ENCODE results near the gene SLC25A34.
"Not testable (repeated sequence)": the region's sequence is repeated elsewhere in the genome, so short reads cannot be mapped to it uniquely, and the experiment has no call there.

Gene SLC25A34

GRCh38 chr1:15736038-15736891 is at the start of gene SLC25A34:
TSS of gene SLC25A34 (plus strand) at chr1:15736258. CDS start at chr1:15736486, 228 bp downstream.
- DNase-seq (ENCODE audit: low read depth in 2 of 2): no peak

- no peak for DNase-seq (ENCODE audit: low read depth in 2 of 2)
Observed at GRCh38 chr1:15687446-15687845, 48.6 kb upstream of the SLC25A34 start.

GRCh38 chr1:15690317-15690716 is 45.7 kb upstream of the SLC25A34 start:
- DNase-seq (ENCODE audit: low read depth in 2 of 2): no peak

GRCh38 chr1:15691434-15692032 is 44.5 kb upstream of the SLC25A34 start:
- DNase-seq (ENCODE audit: low read depth in 2 of 2): no peak

GRCh38 chr1:15692121-15692682 is 43.9 kb upstream of the SLC25A34 start:
- no peak for DNase-seq (ENCODE audit: low read depth in 2 of 2)

GRCh38 chr1:15693371-15693770 is 42.7 kb upstream of the SLC25A34 start:
- no peak for DNase-seq (ENCODE audit: low read depth in 2 of 2)

GRCh38 chr1:15696956-15697521 is 39.0 kb upstream of the SLC25A34 start:
- no peak for DNase-seq (ENCODE audit: low read depth in 2 of 2)

- DNase-seq (ENCODE audit: low read depth in 2 of 2): no peak
Observed at GRCh38 chr1:15698201-15698600, 37.9 kb upstream of the SLC25A34 start.

- DNase-seq (ENCODE audit: low read depth in 2 of 2): not testable (repeated sequence)
Observed at GRCh38 chr1:15699321-15699720, 36.7 kb upstream of the SLC25A34 start.

GRCh38 chr1:15700508-15700907 is 35.5 kb upstream of the SLC25A34 start:
- DNase-seq (ENCODE audit: low read depth in 2 of 2): no peak

GRCh38 chr1:15701784-15702183 is 34.3 kb upstream of the SLC25A34 start:
- no peak for DNase-seq (ENCODE audit: low read depth in 2 of 2)

- DNase-seq (ENCODE audit: low read depth in 2 of 2): no peak
Observed at GRCh38 chr1:15702722-15703550, 33.1 kb upstream of the SLC25A34 start.

- DNase-seq (ENCODE audit: low read depth in 2 of 2): no peak
Observed at GRCh38 chr1:15703562-15703961, 32.5 kb upstream of the SLC25A34 start.

- DNase-seq (ENCODE audit: low read depth in 2 of 2): no peak
Observed at GRCh38 chr1:15704526-15705183, 31.4 kb upstream of the SLC25A34 start.

- no peak for DNase-seq (ENCODE audit: low read depth in 2 of 2)
Observed at GRCh38 chr1:15705184-15705566, 30.9 kb upstream of the SLC25A34 start.

- no peak for DNase-seq (ENCODE audit: low read depth in 2 of 2)
Observed at GRCh38 chr1:15706751-15707150, 29.3 kb upstream of the SLC25A34 start.

GRCh38 chr1:15707239-15707925 is 28.7 kb upstream of the SLC25A34 start:
- DNase-seq (ENCODE audit: low read depth in 2 of 2): no peak

- no peak for DNase-seq (ENCODE audit: low read depth in 2 of 2)
Observed at GRCh38 chr1:15708486-15709137, 27.4 kb upstream of the SLC25A34 start.

- no peak for DNase-seq (ENCODE audit: low read depth in 2 of 2)
Observed at GRCh38 chr1:15709226-15709625, 26.8 kb upstream of the SLC25A34 start.

- no peak for DNase-seq (ENCODE audit: low read depth in 2 of 2)
Observed at GRCh38 chr1:15712168-15712567, 23.9 kb upstream of the SLC25A34 start.
